Spinal cord (tissue), 10 donors: ENCODE results near the gene NXPE3. TPM values are rescaled to one million over a fixed set of nuclear protein-coding genes. Genes with fewer than 3 reads are reported as not detected.

ENCODE experiments used
- DNase-seq, 6 donors: peaks; one replicate each; pipeline versions ENCODE4 v3.0.0 to v3.0.0-alpha.2; 2013 to 2015; ENCODE audit warnings: low spot score in 6 of 6, low read depth in 4 of 6
- H3K27ac ChIP-seq: one replicate; pipeline ENCODE4 v1.5.1; 2013; ENCODE audit warnings: low read depth, low read length, control low read depth
- H3K27me3 ChIP-seq: one replicate; pipeline ENCODE4 v1.6.1; 2013; ENCODE audit warnings: low read length; ENCODE audit not compliant: control insufficient read depth, insufficient read depth
- H3K36me3 ChIP-seq: one replicate; pipeline ENCODE4 v1.6.1; 2013; ENCODE audit warnings: low read length; ENCODE audit not compliant: control insufficient read depth, insufficient read depth
- H3K4me1 ChIP-seq: one replicate; pipeline ENCODE4 v1.6.1; 2013; ENCODE audit warnings: low read length; ENCODE audit not compliant: control insufficient read depth, insufficient read depth
- H3K4me3 ChIP-seq: one replicate; pipeline ENCODE4 v1.5.1; 2013; ENCODE audit warnings: low read depth, low read length, control low read depth
- H3K9me3 ChIP-seq: one replicate; pipeline ENCODE4 v1.6.1; 2013; ENCODE audit warnings: low read length; ENCODE audit not compliant: control insufficient read depth, insufficient read depth
- WGBS: methylation state at CpG from one replicate; pipeline ENCODE4 v1.1.5; 2013; ENCODE audit warnings: missing lambda C conversion rate; ENCODE audit not compliant: insufficient coverage; 5-methylcytosine and 5-hydroxymethylcytosine counted together
- polyA plus RNA-seq, 2 donors: library from polyadenylated mRNA; unstranded; fragments of 120-200 nt; gene quantifications; one replicate each; pipeline ENCODE4 v1.2.1, GENCODE V29; 2013; ENCODE audit not compliant: insufficient read length in 2 of 2
- total RNA-seq, 2 donors: library from RNA; depleted of rRNA in 1 of 2; stranded (reverse); fragments of 120-200 nt in 1 of 2; fragments of >200 nt in 1 of 2; gene quantifications; one replicate each; pipeline versions ENCODE4 v1.2.3 to v1.2.4, GENCODE V29; 2013 to 2014
- donor health status: healthy.

Gene NXPE3
- total and polyA plus RNA-seq, 4 donors: 8.9 to 23.0 (median 20.3) TPM

DNA sequence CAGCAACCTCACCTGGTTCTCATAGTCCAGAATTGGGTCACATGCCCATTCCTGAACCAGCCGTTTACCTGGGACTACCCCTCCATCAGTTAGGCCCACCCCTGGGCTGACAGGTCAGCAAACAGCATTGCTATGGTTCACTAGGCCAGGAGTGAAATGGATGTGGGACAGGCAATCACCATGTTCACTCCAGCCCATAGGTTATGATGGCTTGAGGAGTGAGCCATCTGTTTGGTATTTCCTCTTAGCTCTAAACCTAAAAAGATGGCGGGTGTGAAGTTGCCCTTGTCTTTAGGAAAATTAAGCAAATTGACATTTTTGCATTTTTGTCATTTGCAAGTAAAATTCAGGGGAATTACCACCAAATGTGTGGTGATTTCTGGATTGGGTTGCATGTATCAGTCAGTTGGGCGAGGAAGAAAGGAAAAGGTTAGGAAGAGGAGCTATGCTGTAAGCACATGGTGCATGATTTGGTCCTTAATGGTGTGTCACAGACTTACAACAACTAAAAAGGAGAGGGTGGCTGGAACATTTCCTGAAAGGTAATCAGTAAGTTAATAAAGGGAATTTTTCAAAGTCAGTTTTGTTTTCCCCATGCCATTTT lies 17.2 kb downstream of the NXPE3 start:
- H3K27me3 ChIP-seq: no peaks in the 10 kb centered on the region
- H3K27ac ChIP-seq: no peak overlapping the region
- H3K9me3 ChIP-seq: peaks cover 3% of the 10 kb centered on the region
- H3K4me3 ChIP-seq: no peak overlapping the region
- DNase-seq: no peak
- H3K4me1 ChIP-seq: no peaks in the 10 kb centered on the region
- H3K36me3 ChIP-seq: peaks cover 12% of the 10 kb centered on the region
- 100% methylated on average over 1 of the region's 3 CpGs for WGBS

DNA sequence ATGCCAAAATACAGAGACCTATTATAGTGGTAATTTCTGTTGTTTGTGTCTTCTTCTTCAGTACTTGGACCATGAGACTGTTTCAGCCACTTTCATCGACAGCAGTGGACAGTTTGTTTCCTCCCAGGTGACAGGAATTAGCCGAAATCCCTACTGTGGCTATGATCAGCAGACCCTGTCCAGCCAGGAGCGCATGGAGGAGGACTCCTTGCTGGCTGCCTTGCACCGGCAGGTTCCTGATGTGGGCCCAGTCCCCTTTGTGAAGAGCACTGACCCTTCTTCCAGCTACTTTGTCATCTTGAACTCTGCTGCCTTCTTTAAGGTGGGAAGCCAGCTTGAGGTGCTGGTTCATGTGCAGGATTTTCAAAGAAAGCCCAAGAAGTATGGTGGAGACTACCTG lies 22.2 kb downstream of the NXPE3 start:
- no peaks in the 10 kb centered on the region for H3K9me3 ChIP-seq
- peaks cover 16% of the 10 kb centered on the region for H3K36me3 ChIP-seq
- DNase-seq: no peak
- H3K4me1 ChIP-seq: no peaks in the 10 kb centered on the region
- no peak overlapping the region for H3K4me3 ChIP-seq
- 72% methylated on average over 3 of the region's 4 CpGs for WGBS
- no peaks in the 10 kb centered on the region for H3K27me3 ChIP-seq
- no peak overlapping the region for H3K27ac ChIP-seq

DNA sequence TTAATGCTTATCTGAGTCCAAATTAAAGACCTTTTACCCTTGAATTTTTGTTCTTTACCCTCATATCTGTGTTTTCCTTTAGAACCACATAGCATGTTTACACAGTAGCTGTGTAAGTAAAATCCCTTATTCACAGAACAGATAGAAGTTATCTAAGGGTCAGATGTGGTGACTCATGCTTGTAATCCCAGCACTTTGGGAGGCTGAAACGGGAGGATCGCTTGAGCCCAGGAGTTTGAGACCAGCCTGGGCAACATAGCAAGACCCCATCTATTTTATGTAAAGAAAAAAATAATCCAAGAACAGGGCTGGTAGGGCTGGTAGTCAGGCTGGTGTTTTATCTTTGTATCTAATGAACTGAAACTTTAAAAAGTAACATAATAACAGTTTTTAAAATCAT lies 23.2 kb downstream of the NXPE3 start:
- Histone ChIP-seq H3K9me3 (no peaks in the 10 kb centered on the region), H3K27me3 (no peaks in the 10 kb centered on the region), H3K4me1 (no peaks in the 10 kb centered on the region), H3K36me3 (peaks cover 17% of the 10 kb centered on the region), H3K27ac (no peak overlapping the region), H3K4me3 (no peak overlapping the region)
- no CpG with 5 or more reads among the region's 2 CpGs for WGBS
- no peak for DNase-seq

DNA sequence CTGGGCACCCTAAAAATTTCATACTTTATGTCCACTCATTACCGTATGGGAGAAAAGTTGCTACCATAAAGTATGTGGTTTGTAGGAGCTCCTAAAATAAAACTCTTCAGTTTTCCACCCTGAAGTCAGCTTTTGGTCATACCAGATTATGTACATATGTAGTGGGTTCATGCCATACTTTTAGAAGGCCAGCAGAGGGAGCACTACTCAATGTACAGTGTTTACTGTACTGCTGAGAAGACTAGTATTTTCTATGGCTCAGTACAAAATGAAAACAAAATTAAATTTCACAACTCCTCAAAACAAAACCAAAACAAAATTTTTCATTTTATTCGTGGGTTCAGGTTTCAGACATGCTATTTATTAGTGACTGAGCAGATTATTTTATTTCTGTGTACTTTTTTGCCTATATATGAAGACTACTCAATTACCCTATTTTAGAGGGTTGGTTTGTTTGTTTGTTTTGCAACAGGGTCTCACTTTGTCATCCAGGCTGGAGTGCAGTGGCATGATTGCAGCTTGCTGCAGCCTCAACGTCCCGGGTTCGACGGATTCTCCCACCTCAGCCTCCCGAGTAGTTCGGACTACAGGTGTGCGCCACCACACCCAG lies 24.3 kb downstream of the NXPE3 start:
- Histone ChIP-seq H3K27ac (no peak overlapping the region), H3K9me3 (no peaks in the 10 kb centered on the region), H3K4me1 (no peaks in the 10 kb centered on the region), H3K27me3 (no peaks in the 10 kb centered on the region), H3K36me3 (peaks cover 19% of the 10 kb centered on the region), H3K4me3 (no peak overlapping the region)
- DNase-seq: peak in 3 of 6 donors; percentile 67 to 92 (median 85)
- WGBS: 94% methylated on average over 7 of the region's 9 CpGs

DNA sequence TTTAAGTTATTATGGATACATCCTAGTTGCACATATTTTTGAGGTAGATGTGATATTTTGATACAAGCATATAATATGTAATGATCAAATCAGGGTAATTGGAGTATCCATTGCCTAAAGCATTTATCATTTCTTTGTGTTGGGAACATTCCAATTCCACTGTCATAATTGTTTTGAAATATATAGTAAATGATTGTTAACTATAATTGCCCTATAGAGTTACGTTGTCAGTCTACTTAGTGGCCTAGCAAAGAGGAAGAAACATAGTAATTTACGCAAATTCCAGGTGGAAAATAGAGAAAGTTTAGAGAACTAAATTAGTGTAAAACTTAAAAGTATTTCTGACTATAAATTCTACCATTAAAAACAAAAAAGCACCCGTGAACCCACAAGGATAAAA lies 24.9 kb downstream of the NXPE3 start:
- Histone ChIP-seq H3K27ac (no peak overlapping the region), H3K27me3 (no peaks in the 10 kb centered on the region), H3K4me3 (no peak overlapping the region), H3K36me3 (peaks cover 14% of the 10 kb centered on the region), H3K9me3 (no peaks in the 10 kb centered on the region), H3K4me1 (no peaks in the 10 kb centered on the region)
- WGBS: no CpG with 5 or more reads among the region's 3 CpGs
- DNase-seq: no peak

DNA sequence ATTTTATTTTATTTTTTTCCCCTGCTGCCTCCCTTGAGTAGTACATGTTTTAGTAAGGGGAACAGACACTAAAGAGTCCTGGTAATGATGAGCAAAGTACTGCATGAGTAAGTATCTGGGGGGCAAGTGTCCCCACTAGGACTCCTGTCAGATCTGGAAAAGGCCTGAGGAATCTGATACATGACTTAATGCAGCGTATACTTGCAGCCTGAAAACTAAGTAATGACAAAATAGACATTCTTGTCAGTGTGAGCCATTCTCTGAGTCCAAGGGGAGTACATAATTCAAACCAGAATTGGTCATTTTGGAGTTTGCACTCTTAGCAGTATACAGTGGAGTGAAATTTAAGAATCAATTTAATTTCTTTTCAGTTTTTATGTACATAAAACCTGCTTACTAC lies 27.5 kb downstream of the NXPE3 start:
- Histone ChIP-seq H3K27me3 (no peaks in the 10 kb centered on the region), H3K27ac (no peak overlapping the region), H3K9me3 (no peaks in the 10 kb centered on the region), H3K4me3 (no peak overlapping the region), H3K36me3 (peaks cover 6% of the 10 kb centered on the region), H3K4me1 (no peaks in the 10 kb centered on the region)
- DNase-seq: no peak
- 50% methylated on average over 1 of the region's 1 CpG for WGBS

DNA sequence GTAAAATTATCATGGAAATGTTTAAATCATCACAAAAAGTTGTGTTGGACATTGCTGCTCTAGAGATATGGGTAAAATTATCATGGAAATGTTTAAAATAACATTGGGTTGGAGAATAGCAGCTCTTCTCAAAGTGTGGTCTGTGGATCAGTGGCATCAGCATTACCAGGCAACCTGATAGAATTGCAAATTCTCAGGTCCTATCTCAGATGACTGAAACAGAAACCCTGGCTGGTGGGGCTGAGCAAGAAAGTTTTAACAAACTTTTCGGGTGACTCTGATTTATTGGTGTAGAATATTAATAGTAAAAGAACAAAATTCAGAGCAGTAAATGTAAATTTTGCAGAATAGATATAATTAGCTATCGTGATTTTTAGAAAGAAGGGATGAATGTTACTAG lies 28.9 kb downstream of the NXPE3 start:
- peaks cover 5% of the 10 kb centered on the region for H3K36me3 ChIP-seq
- no peaks in the 10 kb centered on the region for H3K27me3 ChIP-seq
- H3K27ac ChIP-seq: no peak overlapping the region
- no peak for DNase-seq
- no peaks in the 10 kb centered on the region for H3K9me3 ChIP-seq
- no peak overlapping the region for H3K4me3 ChIP-seq
- no peaks in the 10 kb centered on the region for H3K4me1 ChIP-seq
- WGBS: 80% methylated on average over 1 of the region's 2 CpGs

DNA sequence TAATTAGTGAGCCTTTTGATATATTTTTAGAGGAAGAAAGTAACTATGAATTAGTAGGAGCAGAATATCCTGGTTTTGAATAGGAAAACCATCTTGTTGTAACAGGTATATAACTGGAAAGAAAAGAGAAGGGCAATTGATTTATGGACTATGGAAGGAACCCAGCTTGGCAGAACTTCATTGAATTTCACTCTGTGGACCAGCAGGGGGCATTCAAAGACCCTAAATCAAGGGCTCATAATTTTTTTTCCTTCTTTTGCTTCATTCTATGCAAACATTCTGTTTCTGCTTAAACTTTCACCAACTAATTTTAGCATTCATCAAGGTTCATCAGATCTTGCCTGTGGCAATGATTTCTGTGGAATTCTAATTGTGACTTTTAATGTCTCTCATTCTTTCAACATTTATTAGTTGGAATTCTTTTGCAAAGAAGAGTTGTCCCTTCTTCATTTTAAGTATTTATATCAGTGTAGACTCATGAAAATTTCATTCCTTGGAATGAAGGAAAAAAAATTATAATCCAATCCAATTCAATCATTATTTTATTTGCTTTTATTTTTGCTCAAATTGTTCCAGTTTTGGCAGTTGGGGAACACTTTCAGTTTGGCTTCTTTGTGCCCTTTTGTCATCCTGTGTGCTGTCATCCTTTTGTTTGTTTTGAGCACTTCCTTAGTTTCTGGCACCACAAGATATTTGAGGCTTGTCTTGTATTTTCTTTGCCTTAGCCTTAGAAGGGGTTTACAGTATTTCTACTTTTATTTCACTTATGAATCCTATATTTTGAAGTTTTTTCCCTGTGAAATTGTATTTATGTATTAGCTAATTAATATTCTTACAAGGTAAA lies 30.4 kb downstream of the NXPE3 start:
- no peak overlapping the region for H3K4me3 ChIP-seq
- DNase-seq: peak in 2 of 6 donors; percentile 55
- H3K36me3 ChIP-seq: peaks cover 2% of the 10 kb centered on the region
- no peaks in the 10 kb centered on the region for H3K27me3 ChIP-seq
- no peaks in the 10 kb centered on the region for H3K9me3 ChIP-seq
- no peaks in the 10 kb centered on the region for H3K4me1 ChIP-seq
- H3K27ac ChIP-seq: no peak overlapping the region

DNA sequence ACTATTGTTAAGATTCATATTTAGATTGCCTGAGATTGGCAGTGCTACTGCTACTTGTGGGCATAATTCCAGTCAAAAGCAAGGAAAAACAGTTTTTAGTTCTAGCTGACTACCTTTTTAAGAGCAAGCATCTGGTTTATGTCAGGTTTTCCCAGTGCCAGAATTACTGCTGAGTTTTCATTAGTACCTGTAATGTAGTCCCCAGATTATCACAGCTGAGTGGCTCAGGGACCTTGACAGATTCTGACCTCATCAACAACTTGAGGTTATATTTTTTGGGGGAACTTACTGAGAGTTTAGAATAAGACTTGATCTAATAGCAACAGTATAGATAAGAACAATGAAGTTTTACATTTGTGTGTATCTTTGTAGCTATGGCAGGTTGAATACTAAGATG lies 31.0 kb downstream of the NXPE3 start:
- no peak overlapping the region for H3K4me3 ChIP-seq
- H3K4me1 ChIP-seq: no peaks in the 10 kb centered on the region
- H3K27me3 ChIP-seq: no peaks in the 10 kb centered on the region
- no peak overlapping the region for H3K27ac ChIP-seq
- peaks cover 2% of the 10 kb centered on the region for H3K36me3 ChIP-seq
- no peaks in the 10 kb centered on the region for H3K9me3 ChIP-seq
- peak in 1 of 6 donors; percentile 37 for DNase-seq

DNA sequence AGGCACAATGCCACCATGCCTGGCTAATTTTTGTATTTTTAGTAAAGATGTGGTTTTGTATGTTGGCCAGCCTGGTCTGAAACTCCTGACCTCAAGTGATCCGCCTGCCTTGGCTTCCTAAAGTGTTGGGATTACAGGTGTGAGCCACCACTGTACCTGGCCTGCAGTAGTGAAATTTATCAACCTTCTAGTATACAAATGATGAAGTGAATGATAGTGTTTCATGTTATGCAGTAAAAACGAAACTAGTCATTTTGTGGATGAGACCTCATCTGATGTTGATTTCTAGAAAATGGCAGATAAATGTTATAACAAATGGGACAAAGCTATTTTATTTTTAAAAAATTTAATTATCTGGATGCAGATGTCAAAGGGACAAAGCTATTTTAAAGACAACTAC lies 32.9 kb downstream of the NXPE3 start:
- Histone ChIP-seq H3K4me1 (no peaks in the 10 kb centered on the region), H3K27me3 (no peaks in the 10 kb centered on the region), H3K9me3 (no peaks in the 10 kb centered on the region), H3K4me3 (no peak overlapping the region), H3K36me3 (peaks cover 2% of the 10 kb centered on the region), H3K27ac (no peak overlapping the region)
- 100% methylated on average over 1 of the region's 2 CpGs for WGBS
- no peak for DNase-seq
